Neuron (in vitro differentiated cells): ENCODE data around the gene BLOC1S1.

Experiments
- H2AFZ ChIP-seq: one replicate; pipeline ENCODE4 v1.6.1; 2013; ENCODE audit warnings: low read depth, mild to moderate bottlenecking, inconsistent platforms, low read length, moderate library complexity
- H3K27me3 ChIP-seq: one replicate; pipeline ENCODE4 v1.6.1; 2013; ENCODE audit warnings: low read length; ENCODE audit not compliant: insufficient read depth
- H3K36me3 ChIP-seq: one replicate; pipeline ENCODE4 v1.6.1; 2013; ENCODE audit warnings: low read length; ENCODE audit not compliant: insufficient read depth
- H3K4me1 ChIP-seq: one replicate; pipeline ENCODE4 v1.6.1; 2013; ENCODE audit warnings: low read length; ENCODE audit not compliant: insufficient read depth
- H3K4me3 ChIP-seq: 2 replicates; pipeline ENCODE4 v1.5.1; 2013; ENCODE audit warnings: mild to moderate bottlenecking, low read length, moderate library complexity
- H3K9me3 ChIP-seq: one replicate; pipeline ENCODE4 v1.6.1; 2013; ENCODE audit warnings: low read length

Gene BLOC1S1

GRCh38 chr12:55728939-55729818 lies 13.3 kb downstream of the BLOC1S1 start, which contains the start of gene CD63:
TSS of gene CD63 (minus strand) at chr12:55729009. CDS start at chr12:55728341, 668 bp downstream.
- Histone ChIP-seq H3K27me3 (no peaks in the 10 kb centered on the region), H3K36me3 (peaks cover 25% of the 10 kb centered on the region), H3K9me3 (no peaks in the 10 kb centered on the region), H3K4me1 (peaks cover 28% of the 10 kb centered on the region), H3K4me3 (peak within 1 kb of the TSS; percentile 71), H2AFZ (peak within 1 kb of the TSS; percentile 29)

- Histone ChIP-seq H2AFZ (peak overlapping the region; percentile 29), H3K36me3 (peaks cover 16% of the 10 kb centered on the region), H3K9me3 (no peaks in the 10 kb centered on the region), H3K4me3 (peak overlapping the region; percentile 71), H3K27me3 (no peaks in the 10 kb centered on the region), H3K4me1 (peaks cover 27% of the 10 kb centered on the region)
Measured at GRCh38 chr12:55729819-55730818, 14.3 kb downstream of the BLOC1S1 start.

GRCh38 chr12:55732288-55732687 lies 16.4 kb downstream of the BLOC1S1 start:
- no peaks in the 10 kb centered on the region for H3K27me3 ChIP-seq
- no peak overlapping the region for H3K4me3 ChIP-seq
- no peaks in the 10 kb centered on the region for H3K9me3 ChIP-seq

GRCh38 chr12:55733021-55733555 lies 17.2 kb downstream of the BLOC1S1 start:
- Histone ChIP-seq H3K4me3 (no peak overlapping the region), H3K36me3 (no peaks in the 10 kb centered on the region), H2AFZ (no peak overlapping the region), H3K4me1 (peaks cover 22% of the 10 kb centered on the region), H3K9me3 (no peaks in the 10 kb centered on the region), H3K27me3 (no peaks in the 10 kb centered on the region)

More at GRCh38 chr12:55732288-55732687, 16.4 kb downstream of the BLOC1S1 start:
- no peaks in the 10 kb centered on the region for H3K36me3 ChIP-seq
- H3K4me1 ChIP-seq: peaks cover 22% of the 10 kb centered on the region
- H2AFZ ChIP-seq: no peak overlapping the region

- Histone ChIP-seq H3K27me3 (no peaks in the 10 kb centered on the region), H3K9me3 (no peaks in the 10 kb centered on the region), H3K4me1 (peaks cover 23% of the 10 kb centered on the region), H3K36me3 (no peaks in the 10 kb centered on the region), H3K4me3 (no peak overlapping the region), H2AFZ (no peak overlapping the region)
Measured at GRCh38 chr12:55733858-55734257, 18.0 kb downstream of the BLOC1S1 start.

GRCh38 chr12:55734595-55734994 lies 18.7 kb downstream of the BLOC1S1 start:
- H3K4me1 ChIP-seq: peaks cover 24% of the 10 kb centered on the region
- no peaks in the 10 kb centered on the region for H3K27me3 ChIP-seq
- H3K36me3 ChIP-seq: no peaks in the 10 kb centered on the region
- H2AFZ ChIP-seq: no peak overlapping the region
- H3K9me3 ChIP-seq: no peaks in the 10 kb centered on the region
- H3K4me3 ChIP-seq: no peak overlapping the region

- no peaks in the 10 kb centered on the region for H3K36me3 ChIP-seq
- H3K9me3 ChIP-seq: no peaks in the 10 kb centered on the region
- H3K27me3 ChIP-seq: no peaks in the 10 kb centered on the region
- H2AFZ ChIP-seq: no peak overlapping the region
- peaks cover 16% of the 10 kb centered on the region for H3K4me1 ChIP-seq
- no peak overlapping the region for H3K4me3 ChIP-seq
Measured at GRCh38 chr12:55736076-55736475, 20.2 kb downstream of the BLOC1S1 start.

- H3K4me3 ChIP-seq: peak overlapping the region; percentile 58
- H3K4me1 ChIP-seq: peaks cover 19% of the 10 kb centered on the region
- H3K9me3 ChIP-seq: no peaks in the 10 kb centered on the region
- H3K27me3 ChIP-seq: no peaks in the 10 kb centered on the region
- H2AFZ ChIP-seq: peak overlapping the region; percentile 46
- no peaks in the 10 kb centered on the region for H3K36me3 ChIP-seq
Measured at GRCh38 chr12:55736780-55737580, 21.1 kb downstream of the BLOC1S1 start.

GRCh38 chr12:55737581-55738122 lies 21.8 kb downstream of the BLOC1S1 start:
- Histone ChIP-seq H3K4me1 (peaks cover 25% of the 10 kb centered on the region), H2AFZ (peak overlapping the region; percentile 46), H3K36me3 (no peaks in the 10 kb centered on the region), H3K4me3 (peak overlapping the region; percentile 58), H3K9me3 (no peaks in the 10 kb centered on the region), H3K27me3 (no peaks in the 10 kb centered on the region)

- peak overlapping the region; percentile 46 for H2AFZ ChIP-seq
- H3K4me1 ChIP-seq: peaks cover 25% of the 10 kb centered on the region
- peak overlapping the region; percentile 58 for H3K4me3 ChIP-seq
- H3K9me3 ChIP-seq: no peaks in the 10 kb centered on the region
- no peaks in the 10 kb centered on the region for H3K27me3 ChIP-seq
- H3K36me3 ChIP-seq: no peaks in the 10 kb centered on the region
Measured at GRCh38 chr12:55738123-55739024, 22.5 kb downstream of the BLOC1S1 start.

- Histone ChIP-seq H3K9me3 (no peaks in the 10 kb centered on the region), H3K4me3 (peak overlapping the region; percentile 58), H3K4me1 (peaks cover 25% of the 10 kb centered on the region), H3K36me3 (no peaks in the 10 kb centered on the region), H2AFZ (no peak overlapping the region), H3K27me3 (no peaks in the 10 kb centered on the region)
Measured at GRCh38 chr12:55739025-55739378, 23.2 kb downstream of the BLOC1S1 start.
